Gastrocnemius medialis (tissue), 4 donors: ENCODE results near the gene PUS7L.

Experiments
- CTCF ChIP-seq, 5 experiments: fragments of 450-650 bp in 3 of 5; fragments of 200-600 bp in 2 of 5; sonication (generic) in 2 of 5; IDR thresholded peaks in 4 of 5; conservative IDR thresholded peaks in 1 of 5; 1 replicate in 4 of 5; 2 replicates in 1 of 5; pipeline ENCODE4 v1.5.1; 2016 to 2019; ENCODE audit warnings: antibody characterized with exemption in 5 of 5, mild to moderate bottlenecking in 3 of 5, moderate library complexity in 3 of 5
- POLR2A ChIP-seq, 2 donors: fragments of 450-650 bp; IDR thresholded peaks; one replicate each; pipeline ENCODE4 v1.6.1; 2017; ENCODE audit warnings: antibody characterized with exemption in 2 of 2, mild to moderate bottlenecking in 2 of 2, moderate library complexity in 2 of 2

- TF ChIP-seq CTCF (IDR thresholded peaks at IDR 0.05 in 4 of 5, conservative IDR thresholded peaks at IDR 0.05 in 1 of 5): no peak
- no peak for TF ChIP-seq POLR2A (IDR thresholded peaks at IDR 0.05)
Observed at GRCh38 chr12:43733687-43734086, 24.9 kb downstream of the PUS7L start.
